HG03342 (cell line): ENCODE results near the gene TBC1D19.
"Not testable (repeated sequence)": the region's sequence is repeated elsewhere in the genome, so short reads cannot be mapped to it uniquely, and the experiment has no call there.

Experiments used
- ATAC-seq: cut with Tn5 transposase; IDR thresholded peaks from one replicate; pipeline ENCODE4 v1.9.1; 2021; ENCODE audit warnings: mild to moderate bottlenecking, moderate library complexity; ENCODE audit not compliant: unreplicated experiment

Gene TBC1D19

GRCh38 chr4:26679040-26679695 is 95.3 kb downstream of the TBC1D19 start:
- ATAC-seq = not testable (repeated sequence)

GRCh38 chr4:26682436-26682835 is 98.6 kb downstream of the TBC1D19 start:
- no peak for ATAC-seq

- ATAC-seq = no peak
These were observed 101.4 kb downstream of the TBC1D19 start for GRCh38 chr4:26685250-26685649.

GRCh38 chr4:26687728-26688127 is 103.8 kb downstream of the TBC1D19 start:
- ATAC-seq = no peak

- ATAC-seq = no peak
These were observed 106.6 kb downstream of the TBC1D19 start for GRCh38 chr4:26690506-26690905.

GRCh38 chr4:26692014-26692726 is 108.3 kb downstream of the TBC1D19 start:
- no peak for ATAC-seq

- ATAC-seq = not testable (repeated sequence)
These were observed 110.2 kb downstream of the TBC1D19 start for GRCh38 chr4:26694131-26694530.

GRCh38 chr4:26700110-26700509 is 116.2 kb downstream of the TBC1D19 start:
- ATAC-seq = no peak

GRCh38 chr4:26701095-26701494 is 117.2 kb downstream of the TBC1D19 start:
- ATAC-seq = no peak

- no peak for ATAC-seq
These were observed 117.9 kb downstream of the TBC1D19 start for GRCh38 chr4:26701786-26702227.

GRCh38 chr4:26707342-26707741 is 123.5 kb downstream of the TBC1D19 start:
- no peak for ATAC-seq

GRCh38 chr4:26709246-26709645 is 125.4 kb downstream of the TBC1D19 start:
- no peak for ATAC-seq

- no peak for ATAC-seq
These were observed 129.8 kb downstream of the TBC1D19 start for GRCh38 chr4:26713563-26714151.

GRCh38 chr4:26715636-26716242 is 131.9 kb downstream of the TBC1D19 start:
- no peak for ATAC-seq

GRCh38 chr4:26717332-26717731 is 133.4 kb downstream of the TBC1D19 start:
- no peak for ATAC-seq

GRCh38 chr4:26719954-26720552 is 136.2 kb downstream of the TBC1D19 start:
- no peak for ATAC-seq

GRCh38 chr4:26721685-26722084 is 137.8 kb downstream of the TBC1D19 start:
- ATAC-seq = no peak

- ATAC-seq = peak; percentile 95
These were observed 139.3 kb downstream of the TBC1D19 start for GRCh38 chr4:26723216-26723615.

- ATAC-seq = no peak
These were observed 140.7 kb downstream of the TBC1D19 start for GRCh38 chr4:26724534-26724933.

GRCh38 chr4:26726655-26727387 is 142.9 kb downstream of the TBC1D19 start:
- ATAC-seq = no peak

GRCh38 chr4:26727844-26728243 is 144.0 kb downstream of the TBC1D19 start:
- ATAC-seq = no peak
